ENCODE data around the gene APOM.

The APOM gene

DNA sequence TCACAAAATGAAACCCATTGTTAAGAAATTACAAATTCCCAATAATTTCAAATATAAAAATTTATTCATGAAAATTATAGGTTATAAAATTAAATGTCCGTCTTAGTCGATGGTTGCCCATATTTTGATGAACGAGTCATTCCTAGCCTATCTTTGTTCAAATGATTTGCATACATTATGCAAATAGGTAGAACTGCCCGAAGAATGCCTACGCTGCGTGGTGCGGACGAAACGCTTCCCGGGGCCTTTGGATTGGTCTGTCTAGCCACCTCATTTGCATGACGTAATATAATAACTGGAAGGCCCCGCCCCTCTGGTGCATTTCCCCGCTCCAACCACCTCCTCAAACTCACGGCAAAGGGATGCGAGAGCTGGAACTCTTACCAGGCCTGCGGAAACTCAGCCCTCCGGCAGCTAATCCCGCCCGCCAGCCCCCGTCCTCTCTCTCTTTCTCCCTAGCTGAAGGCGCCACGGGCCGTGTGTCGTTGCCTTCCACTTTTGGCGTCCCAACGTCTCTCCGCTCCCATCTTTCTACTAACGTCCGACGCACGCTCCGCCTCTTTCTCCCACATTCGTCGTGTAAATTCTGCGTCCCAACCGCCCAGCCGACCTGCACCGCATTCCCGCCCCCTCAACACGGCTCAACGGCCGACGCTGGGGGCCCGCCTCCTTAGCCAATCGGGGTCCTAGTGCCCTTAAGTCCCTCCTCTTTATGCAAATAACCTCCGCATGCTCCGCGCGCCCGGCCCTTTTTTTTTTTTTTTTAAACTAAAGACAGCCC is 35.7 kb upstream of the APOM start (continued):
- TF ChIP-seq KLF8 (tag by site-specific recombination; IDR thresholded peaks at IDR 0.05): peak; percentile 59
- TF ChIP-seq BCL6B (tag by site-specific recombination; IDR thresholded peaks at IDR 0.05): no peak
- peak; percentile 90 for TF ChIP-seq ZNF324 (tag by site-specific recombination; IDR thresholded peaks at IDR 0.05)
- TF ChIP-seq ZNF658 (tag by site-specific recombination; IDR thresholded peaks at IDR 0.05): no peak
- TF ChIP-seq ZNF416 (tag by site-specific recombination; IDR thresholded peaks at IDR 0.05): no peak
- TF ChIP-seq MEIS1 (CRISPR knock-in tag; IDR thresholded peaks at IDR 0.05; ENCODE audit: borderline replicate concordance): no peak
- no peak for TF ChIP-seq REPIN1 (tag by site-specific recombination; IDR thresholded peaks at IDR 0.05; ENCODE audit: low read depth)
- TF ChIP-seq ZNF391 (tag by site-specific recombination; IDR thresholded peaks at IDR 0.05; ENCODE audit: borderline replicate concordance, low read depth): peak; percentile 83; the same call in 1 of the 2 replicates
- TF ChIP-seq SP3 (tag by site-specific recombination; IDR thresholded peaks at IDR 0.05): peak; percentile 93
- TF ChIP-seq ZNF555 (tag by site-specific recombination; conservative IDR thresholded peaks at IDR 0.05): no peak
- no peak for TF ChIP-seq ZNF302 (tag by site-specific recombination; IDR thresholded peaks at IDR 0.05; ENCODE audit: low read depth)
- no peak; the same call in none of the 2 replicates for TF ChIP-seq ZNF501 (tag by site-specific recombination; IDR thresholded peaks at IDR 0.05)
- no peak for TF ChIP-seq REST (tag by site-specific recombination; IDR thresholded peaks at IDR 0.05)
- TF ChIP-seq KLF1 (tag by site-specific recombination; IDR thresholded peaks at IDR 0.05): peak; percentile 59
- peak; percentile 47; the same call in 1 of the 2 replicates for TF ChIP-seq ZNF10 (tag by site-specific recombination; IDR thresholded peaks at IDR 0.05)
- no peak for TF ChIP-seq ZBTB49 (tag by site-specific recombination; IDR thresholded peaks at IDR 0.05; ENCODE audit: low read depth)
- peak; percentile 71 for TF ChIP-seq KLF9 (tag by site-specific recombination; IDR thresholded peaks at IDR 0.05; ENCODE audit: low read depth)
- TF ChIP-seq ZBTB7A (tag by site-specific recombination; IDR thresholded peaks at IDR 0.05; ENCODE audit: low read depth): no peak
- TF ChIP-seq ZNF529 (tag by site-specific recombination; IDR thresholded peaks at IDR 0.05; ENCODE audit: insufficient replicate concordance): no peak
- no peak for TF ChIP-seq HOXC10 (CRISPR knock-in tag; IDR thresholded peaks at IDR 0.05)
- TF ChIP-seq ZNF433 (tag by site-specific recombination; IDR thresholded peaks at IDR 0.05; ENCODE audit: low read depth): no peak
- TF ChIP-seq ZNF335 (tag by site-specific recombination; conservative IDR thresholded peaks at IDR 0.05): peak; percentile 84
- TF ChIP-seq ZFP41 (tag by site-specific recombination; IDR thresholded peaks at IDR 0.05; ENCODE audit: borderline replicate concordance): no peak
- no peak for TF ChIP-seq ZNF37A (tag by site-specific recombination; IDR thresholded peaks at IDR 0.05)
- TF ChIP-seq ZNF211 (tag by site-specific recombination; IDR thresholded peaks at IDR 0.05; ENCODE audit: low read depth): no peak
- no peak for TF ChIP-seq HOXA7 (CRISPR knock-in tag; IDR thresholded peaks at IDR 0.05; ENCODE audit: borderline replicate concordance)
- TF ChIP-seq ZNF404 (tag by site-specific recombination; IDR thresholded peaks at IDR 0.05): no peak
- no peak for TF ChIP-seq ZNF221 (tag by site-specific recombination; IDR thresholded peaks at IDR 0.05; ENCODE audit: borderline replicate concordance)
- 0 out of 2 replicates have a peak, but pooled peaks have one; percentile 76 for TF ChIP-seq OVOL3 (tag by site-specific recombination; IDR thresholded peaks at IDR 0.05)

All from HEK293 (cell line).